Karpas-422 (cell line): Measurements from ENCODE around the gene SLIRP. TPM values are rescaled to one million over a fixed set of nuclear protein-coding genes. Genes with fewer than 3 reads are reported as not detected.

Experiments
- total RNA-seq: library from RNA; depleted of rRNA; stranded (reverse); fragments of >200 nt; shearing (Covaris generic); gene quantifications from 2 replicates; pipeline ENCODE4 v1.2.3, GENCODE V29; 2014; ENCODE audit warnings: low replicate concordance; rRNA removed

Gene SLIRP
- total RNA-seq, 1 experiment from 2014 or later, result 204 TPM

Other genes with a start within 250 kb of the SLIRP start
- gene ISM2, start 209.3 kb upstream of the SLIRP start, total RNA-seq, result 0.11 and 0.89 TPM in 2 replicates
- 70.9 and 97.0 TPM in 2 replicates for gene SPTLC2, start 91.5 kb upstream of the SLIRP start, total RNA-seq
- 13.5 and 17.1 TPM in 2 replicates for gene ALKBH1, start 80 bp upstream of the SLIRP start, total RNA-seq
- 79.9 and 88.1 TPM in 2 replicates for gene SNW1, start 53.1 kb downstream of the SLIRP start, total RNA-seq
- 7.2 and 9.7 TPM in 2 replicates for gene ADCK1, start 92.0 kb downstream of the SLIRP start, total RNA-seq